HL-60 (cell line): ENCODE results near the gene MAPT.

Source experiments
- DNase-seq, 2 experiments: peaks; one replicate each; pipeline ENCODE4 v3.0.0-alpha.2; 2010 to 2020; ENCODE audit warnings: low read depth in 1 of 2, low spot score in 1 of 2
- H3K27ac ChIP-seq: fragments of 250-450 bp; sonication (Bioruptor Pico); replicated peaks from 2 replicates; pipeline ENCODE4 v1.5.1; 2020; ENCODE audit warnings: mild to moderate bottlenecking, moderate library complexity
- H3K27me3 ChIP-seq: fragments of 250-450 bp; sonication (Bioruptor Pico); 2 replicates; pipeline ENCODE4 v1.5.1; 2021; ENCODE audit warnings: mild to moderate bottlenecking, moderate library complexity; ENCODE audit not compliant: insufficient read depth, poor library complexity, severe bottlenecking
- H3K4me3 ChIP-seq: replicated peaks from 2 replicates; pipeline ENCODE4 v1.5.1; 2011; ENCODE audit warnings: mild to moderate bottlenecking, control low read depth, low read length; ENCODE audit not compliant: insufficient read depth
- CTCF ChIP-seq: IDR thresholded peaks from one replicate; pipeline ENCODE4 v1.5.1; 2011; ENCODE audit warnings: low read length, control low read depth, inconsistent platforms; ENCODE audit not compliant: insufficient read depth
- GABPA ChIP-seq: IDR thresholded peaks from 2 replicates; pipeline ENCODE4 v1.6.1; 2012; ENCODE audit warnings: low read depth
- POLR2AphosphoS5 ChIP-seq: IDR thresholded peaks from 2 replicates; pipeline ENCODE4 v1.6.1; 2012; ENCODE audit warnings: low read depth
- SPI1 ChIP-seq: IDR thresholded peaks from 2 replicates; pipeline ENCODE4 v1.6.1; 2012; ENCODE audit warnings: low read depth, mild to moderate bottlenecking, borderline replicate concordance
- TF ChIP-seq, protein P1 (sequence below): IDR thresholded peaks from 2 replicates; pipeline ENCODE4 v1.6.1; 2012; ENCODE audit warnings: low read depth; ENCODE audit not compliant: insufficient replicate concordance

The MAPT gene

GRCh38 chr17:45939395-45939794 lies 45.0 kb downstream of the MAPT start:
- Histone ChIP-seq H3K27me3 (no peaks in the 10 kb centered on the region), H3K27ac (no peak overlapping the region), H3K4me3 (no peak overlapping the region)
- TF ChIP-seq, protein P1, sequence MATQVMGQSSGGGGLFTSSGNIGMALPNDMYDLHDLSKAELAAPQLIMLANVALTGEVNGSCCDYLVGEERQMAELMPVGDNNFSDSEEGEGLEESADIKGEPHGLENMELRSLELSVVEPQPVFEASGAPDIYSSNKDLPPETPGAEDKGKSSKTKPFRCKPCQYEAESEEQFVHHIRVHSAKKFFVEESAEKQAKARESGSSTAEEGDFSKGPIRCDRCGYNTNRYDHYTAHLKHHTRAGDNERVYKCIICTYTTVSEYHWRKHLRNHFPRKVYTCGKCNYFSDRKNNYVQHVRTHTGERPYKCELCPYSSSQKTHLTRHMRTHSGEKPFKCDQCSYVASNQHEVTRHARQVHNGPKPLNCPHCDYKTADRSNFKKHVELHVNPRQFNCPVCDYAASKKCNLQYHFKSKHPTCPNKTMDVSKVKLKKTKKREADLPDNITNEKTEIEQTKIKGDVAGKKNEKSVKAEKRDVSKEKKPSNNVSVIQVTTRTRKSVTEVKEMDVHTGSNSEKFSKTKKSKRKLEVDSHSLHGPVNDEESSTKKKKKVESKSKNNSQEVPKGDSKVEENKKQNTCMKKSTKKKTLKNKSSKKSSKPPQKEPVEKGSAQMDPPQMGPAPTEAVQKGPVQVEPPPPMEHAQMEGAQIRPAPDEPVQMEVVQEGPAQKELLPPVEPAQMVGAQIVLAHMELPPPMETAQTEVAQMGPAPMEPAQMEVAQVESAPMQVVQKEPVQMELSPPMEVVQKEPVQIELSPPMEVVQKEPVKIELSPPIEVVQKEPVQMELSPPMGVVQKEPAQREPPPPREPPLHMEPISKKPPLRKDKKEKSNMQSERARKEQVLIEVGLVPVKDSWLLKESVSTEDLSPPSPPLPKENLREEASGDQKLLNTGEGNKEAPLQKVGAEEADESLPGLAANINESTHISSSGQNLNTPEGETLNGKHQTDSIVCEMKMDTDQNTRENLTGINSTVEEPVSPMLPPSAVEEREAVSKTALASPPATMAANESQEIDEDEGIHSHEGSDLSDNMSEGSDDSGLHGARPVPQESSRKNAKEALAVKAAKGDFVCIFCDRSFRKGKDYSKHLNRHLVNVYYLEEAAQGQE = no peak
- TF ChIP-seq SPI1 = no peak
- TF ChIP-seq POLR2AphosphoS5 = no peak
- no peak for TF ChIP-seq GABPA
- no peak for TF ChIP-seq CTCF
- DNase-seq = no peak

GRCh38 chr17:45940293-45940692 lies 45.9 kb downstream of the MAPT start:
- DNase-seq = no peak
- TF ChIP-seq SPI1 (no peak), GABPA (no peak), POLR2AphosphoS5 (no peak), CTCF (no peak)
- TF ChIP-seq, protein P1 = no peak

DNA sequence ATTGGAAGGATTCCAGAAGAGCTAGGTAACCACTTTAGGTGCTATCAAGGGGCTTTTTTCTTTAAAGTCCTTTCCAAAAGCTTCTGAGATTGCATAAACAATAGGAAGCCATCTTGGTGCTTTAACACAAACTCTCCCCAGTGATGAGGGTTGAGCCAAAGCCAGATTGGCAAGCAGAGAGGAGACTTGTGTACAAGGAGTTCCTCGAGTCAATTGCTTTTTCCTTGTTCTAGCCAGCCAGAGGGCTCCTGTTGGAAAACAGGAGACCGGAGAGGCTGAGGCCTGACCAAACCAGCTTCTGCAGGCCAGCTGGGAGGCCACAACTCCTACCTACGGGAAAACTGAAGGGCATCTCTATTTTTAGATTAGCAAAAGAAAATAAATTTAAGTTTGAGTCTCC lies 46.5 kb downstream of the MAPT start:
- no peak overlapping the region for H3K4me3 ChIP-seq
- TF ChIP-seq, protein P1 = no peak
- TF ChIP-seq CTCF (no peak), SPI1 (no peak)
- H3K27ac ChIP-seq = no peak overlapping the region
- DNase-seq = no peak
- H3K27me3 ChIP-seq = no peaks in the 10 kb centered on the region

More at GRCh38 chr17:45940293-45940692, 45.9 kb downstream of the MAPT start:
- H3K27me3 ChIP-seq = no peaks in the 10 kb centered on the region
- no peak overlapping the region for H3K4me3 ChIP-seq
- no peak overlapping the region for H3K27ac ChIP-seq
